HG02763 (cell line): ENCODE results near the gene FUBP1.
"Not testable (repeated sequence)": the region's sequence is repeated elsewhere in the genome, so short reads cannot be mapped to it uniquely, and the experiment has no call there.

Experiments
- ATAC-seq: cut with Tn5 transposase; IDR thresholded peaks from one replicate; pipeline ENCODE4 v1.9.1; 2021; ENCODE audit warnings: mild to moderate bottlenecking, moderate library complexity; ENCODE audit not compliant: unreplicated experiment

FUBP1 gene

GRCh38 chr1:77978969-77979876 is at the start of gene FUBP1:
Gene FUBP1 (minus strand): TSS chr1:77979072. CDS start chr1:77979004, 68 bp downstream.
- peak; percentile 73 for ATAC-seq

GRCh38 chr1:78021134-78021533 is 42.3 kb upstream of the FUBP1 start:
- ATAC-seq, result not testable (repeated sequence)

GRCh38 chr1:78019024-78019423 is 40.2 kb upstream of the FUBP1 start:
- ATAC-seq, result no peak

GRCh38 chr1:78015148-78015547 is 36.3 kb upstream of the FUBP1 start:
- ATAC-seq, result no peak

GRCh38 chr1:78011050-78011449 is 32.2 kb upstream of the FUBP1 start:
- ATAC-seq, result no peak

- ATAC-seq, result no peak
Measured at GRCh38 chr1:78009836-78010235, 31.0 kb upstream of the FUBP1 start.

- no peak for ATAC-seq
Measured at GRCh38 chr1:78009276-78009675, 30.4 kb upstream of the FUBP1 start.

- no peak for ATAC-seq
Measured at GRCh38 chr1:78007677-78008341, 28.9 kb upstream of the FUBP1 start.

- no peak for ATAC-seq
Measured at GRCh38 chr1:78006521-78006920, 27.6 kb upstream of the FUBP1 start.

GRCh38 chr1:78005755-78006154 is 26.9 kb upstream of the FUBP1 start:
- no peak for ATAC-seq

GRCh38 chr1:78005448-78005722 is 26.5 kb upstream of the FUBP1 start:
- no peak for ATAC-seq

GRCh38 chr1:78004719-78005447 is 26.0 kb upstream of the FUBP1 start, which contains the start of gene DNAJB4:
Gene DNAJB4 (plus strand): TSS chr1:78004939. CDS start chr1:78005111, 172 bp downstream.
- ATAC-seq, result peak; percentile 99

- peak; percentile 44 for ATAC-seq
Measured at GRCh38 chr1:78003882-78004718, 25.2 kb upstream of the FUBP1 start.

- no peak for ATAC-seq
Measured at GRCh38 chr1:78003070-78003746, 24.3 kb upstream of the FUBP1 start.

GRCh38 chr1:78000536-78000935 is 21.7 kb upstream of the FUBP1 start:
- not testable (repeated sequence) for ATAC-seq

GRCh38 chr1:77996734-77997133 is 17.9 kb upstream of the FUBP1 start:
- ATAC-seq, result no peak

- no peak for ATAC-seq
Measured at GRCh38 chr1:77994117-77994705, 15.3 kb upstream of the FUBP1 start.

- ATAC-seq, result no peak
Measured at GRCh38 chr1:77991638-77992037, 12.8 kb upstream of the FUBP1 start.

GRCh38 chr1:77990629-77991204 is 11.8 kb upstream of the FUBP1 start:
- no peak for ATAC-seq
